HepG2 (cell line): ENCODE measurements around the gene SEPTIN5. TPM values are rescaled to one million over a fixed set of nuclear protein-coding genes. Genes with fewer than 3 reads are reported as not detected.

Source experiments
- BRD4 ChIP-seq: sonication (generic); formaldehyde crosslinking; IDR thresholded peaks from 2 replicates; pipeline ENCODE4 v1.4.0; 2020; ENCODE audit warnings: missing genetic modification reagents
- CSRNP1 ChIP-seq: sonication (generic); formaldehyde crosslinking; IDR thresholded peaks from 2 replicates; pipeline ENCODE4 v1.8.1; 2023; ENCODE audit warnings: mild to moderate bottlenecking, missing genetic modification reagents
- MED1 ChIP-seq: sonication (generic); formaldehyde crosslinking; IDR thresholded peaks from 2 replicates; pipeline ENCODE4 v1.4.0; 2020; ENCODE audit warnings: missing genetic modification reagents
- MTF1 ChIP-seq: sonication (generic); formaldehyde crosslinking; IDR thresholded peaks from 2 replicates; pipeline ENCODE4 v1.5.0; 2020; ENCODE audit warnings: missing genetic modification reagents
- NONO ChIP-seq, 2 experiments: fragments of 450-650 bp in 1 of 2; sonication (generic) in 1 of 2; formaldehyde crosslinking in 1 of 2; IDR thresholded peaks in 1 of 2; conservative IDR thresholded peaks in 1 of 2; 2 replicates each; pipeline versions ENCODE4 v1.6.1 to v1.8.0; 2017 to 2022; ENCODE audit warnings: mild to moderate bottlenecking in 1 of 2, missing genetic modification reagents in 1 of 2, moderate library complexity in 1 of 2
- ZMAT3 ChIP-seq: sonication (generic); formaldehyde crosslinking; conservative IDR thresholded peaks from 2 replicates; pipeline ENCODE4 v1.7.0; 2021; ENCODE audit warnings: missing genetic modification reagents
- ZNF784 ChIP-seq: sonication (generic); formaldehyde crosslinking; IDR thresholded peaks from 2 replicates; pipeline ENCODE4 v1.5.1; 2020; ENCODE audit warnings: missing genetic modification reagents, mild to moderate bottlenecking, borderline replicate concordance
- ZUFSP ChIP-seq: sonication (generic); formaldehyde crosslinking; IDR thresholded peaks from 2 replicates; pipeline ENCODE4 v1.9.0; 2021; ENCODE audit warnings: missing genetic modification reagents, mild to moderate bottlenecking, borderline replicate concordance
- polyA plus RNA-seq, 8 experiments: library from polyadenylated mRNA; depleted of rRNA in 3 of 8; stranded (reverse) in 7 of 8; unstranded in 1 of 8; fragments of >200 nt; fragmentation: Illumina TruSeq in 4 of 8; extraction: Trizol in 4 of 8; gene quantifications; 2 replicates each; pipeline versions ENCODE4 v1.2.1 to v1.2.3, GENCODE V29; 2011 to 2016; ENCODE audit warnings: low read depth in 4 of 8, missing spikeins in 1 of 8, mixed read lengths in 1 of 8; ENCODE audit not compliant: insufficient read depth in 1 of 8
- total RNA-seq, 5 experiments: library from RNA; depleted of rRNA; stranded (reverse); fragments of >200 nt; fragmentation: Illumina TruSeq; extraction: Trizol; gene quantifications; 2 replicates each; pipeline ENCODE4 v1.2.3, GENCODE V29; 2016; ENCODE audit warnings: low read depth in 1 of 5
- TF ChIP-seq, protein P1 (sequence below): sonication (generic); IDR thresholded peaks from 2 replicates; pipeline ENCODE4 v1.6.1; 2016; ENCODE audit warnings: low read depth, borderline replicate concordance
- TF ChIP-seq, protein P2 (sequence below): sonication (generic); formaldehyde crosslinking; IDR thresholded peaks from 2 replicates; pipeline ENCODE4 v1.5.1; 2020; ENCODE audit warnings: mild to moderate bottlenecking, moderate library complexity, missing genetic modification reagents
- TF ChIP-seq, protein P3 (sequence below): IDR thresholded peaks from 2 replicates; pipeline ENCODE4 v1.6.1; 2016; ENCODE audit warnings: low read depth, borderline replicate concordance
- TF ChIP-seq, protein P4 (sequence below): sonication (generic); formaldehyde crosslinking; IDR thresholded peaks from 2 replicates; pipeline ENCODE4 v1.5.0; 2020; ENCODE audit warnings: mild to moderate bottlenecking, missing genetic modification reagents, borderline replicate concordance

SEPTIN5 gene
- total and polyA plus RNA-seq, 2 of the 13 experiments (the other 11 are each of a cell fraction or from before 2014, with no cell fraction given): 0.33 TPM; not detected in 1

DNA sequence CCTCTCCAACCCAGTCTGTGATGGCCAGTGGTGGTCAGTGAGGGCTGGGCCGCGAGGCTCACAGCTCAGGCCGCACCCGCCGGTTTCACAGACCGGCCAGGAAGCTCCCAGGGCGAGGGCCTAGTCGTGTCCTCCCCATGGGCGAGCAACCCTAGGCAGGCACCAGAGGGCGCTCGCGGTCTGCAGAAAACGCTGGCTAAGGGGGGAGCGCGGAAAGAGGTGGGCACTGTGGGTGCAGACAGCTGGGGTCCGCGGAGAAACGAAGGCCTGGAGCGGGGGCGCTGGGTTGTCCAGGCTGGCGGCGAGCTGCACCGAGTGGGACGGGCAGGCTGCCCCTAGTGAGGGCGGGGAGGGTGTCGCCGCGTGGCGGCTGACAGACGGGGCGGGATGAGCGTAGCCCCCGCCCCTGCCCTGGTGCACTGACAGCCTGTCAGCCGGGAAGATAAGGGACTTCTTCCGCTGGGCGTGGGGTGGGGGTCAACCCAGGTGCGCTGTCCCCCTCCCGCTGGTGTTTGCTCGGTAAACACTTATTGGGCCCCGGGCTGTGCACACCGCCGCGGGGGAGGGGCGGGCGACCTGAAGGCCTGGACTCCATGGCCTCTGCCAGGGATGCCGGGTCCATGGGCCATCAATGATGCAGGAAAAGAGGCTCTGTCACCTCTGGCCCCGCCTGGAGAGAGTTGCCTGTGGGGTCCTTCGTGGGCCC, 16.5 kb downstream of the SEPTIN5 start (continued):
- TF ChIP-seq, protein P1, sequence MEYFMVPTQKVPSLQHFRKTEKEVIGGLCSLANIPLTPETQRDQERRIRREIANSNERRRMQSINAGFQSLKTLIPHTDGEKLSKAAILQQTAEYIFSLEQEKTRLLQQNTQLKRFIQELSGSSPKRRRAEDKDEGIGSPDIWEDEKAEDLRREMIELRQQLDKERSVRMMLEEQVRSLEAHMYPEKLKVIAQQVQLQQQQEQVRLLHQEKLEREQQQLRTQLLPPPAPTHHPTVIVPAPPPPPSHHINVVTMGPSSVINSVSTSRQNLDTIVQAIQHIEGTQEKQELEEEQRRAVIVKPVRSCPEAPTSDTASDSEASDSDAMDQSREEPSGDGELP: peak; percentile 90
- TF ChIP-seq, protein P2, sequence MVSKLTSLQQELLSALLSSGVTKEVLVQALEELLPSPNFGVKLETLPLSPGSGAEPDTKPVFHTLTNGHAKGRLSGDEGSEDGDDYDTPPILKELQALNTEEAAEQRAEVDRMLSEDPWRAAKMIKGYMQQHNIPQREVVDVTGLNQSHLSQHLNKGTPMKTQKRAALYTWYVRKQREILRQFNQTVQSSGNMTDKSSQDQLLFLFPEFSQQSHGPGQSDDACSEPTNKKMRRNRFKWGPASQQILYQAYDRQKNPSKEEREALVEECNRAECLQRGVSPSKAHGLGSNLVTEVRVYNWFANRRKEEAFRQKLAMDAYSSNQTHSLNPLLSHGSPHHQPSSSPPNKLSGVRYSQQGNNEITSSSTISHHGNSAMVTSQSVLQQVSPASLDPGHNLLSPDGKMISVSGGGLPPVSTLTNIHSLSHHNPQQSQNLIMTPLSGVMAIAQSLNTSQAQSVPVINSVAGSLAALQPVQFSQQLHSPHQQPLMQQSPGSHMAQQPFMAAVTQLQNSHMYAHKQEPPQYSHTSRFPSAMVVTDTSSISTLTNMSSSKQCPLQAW (CRISPR knock-in tag): peak; percentile 72
- TF ChIP-seq, protein P3, sequence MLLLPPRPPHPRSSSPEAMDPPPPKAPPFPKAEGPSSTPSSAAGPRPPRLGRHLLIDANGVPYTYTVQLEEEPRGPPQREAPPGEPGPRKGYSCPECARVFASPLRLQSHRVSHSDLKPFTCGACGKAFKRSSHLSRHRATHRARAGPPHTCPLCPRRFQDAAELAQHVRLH (CRISPR knock-in tag): peak; percentile 74; the same call in 1 of the 2 replicates
- TF ChIP-seq ZUFSP (no peak), BRD4 (CRISPR knock-in tag) (0 out of 2 replicates have a peak, but pooled peaks have one; percentile 17), NONO (IDR thresholded peaks at IDR 0.05) (no peak), NONO (CRISPR knock-in tag; conservative IDR thresholded peaks at IDR 0.05) (peak; percentile 92), ZMAT3 (CRISPR knock-in tag) (0 out of 2 replicates have a peak, but pooled peaks have one; percentile 22), ZNF784 (peak; percentile 84; the same call in 1 of the 2 replicates), CSRNP1 (no peak), MTF1 (CRISPR knock-in tag) (peak; percentile 83; the same call in 1 of the 2 replicates), MED1 (CRISPR knock-in tag) (0 out of 2 replicates have a peak, but pooled peaks have one; percentile 16)
- TF ChIP-seq, protein P4, sequence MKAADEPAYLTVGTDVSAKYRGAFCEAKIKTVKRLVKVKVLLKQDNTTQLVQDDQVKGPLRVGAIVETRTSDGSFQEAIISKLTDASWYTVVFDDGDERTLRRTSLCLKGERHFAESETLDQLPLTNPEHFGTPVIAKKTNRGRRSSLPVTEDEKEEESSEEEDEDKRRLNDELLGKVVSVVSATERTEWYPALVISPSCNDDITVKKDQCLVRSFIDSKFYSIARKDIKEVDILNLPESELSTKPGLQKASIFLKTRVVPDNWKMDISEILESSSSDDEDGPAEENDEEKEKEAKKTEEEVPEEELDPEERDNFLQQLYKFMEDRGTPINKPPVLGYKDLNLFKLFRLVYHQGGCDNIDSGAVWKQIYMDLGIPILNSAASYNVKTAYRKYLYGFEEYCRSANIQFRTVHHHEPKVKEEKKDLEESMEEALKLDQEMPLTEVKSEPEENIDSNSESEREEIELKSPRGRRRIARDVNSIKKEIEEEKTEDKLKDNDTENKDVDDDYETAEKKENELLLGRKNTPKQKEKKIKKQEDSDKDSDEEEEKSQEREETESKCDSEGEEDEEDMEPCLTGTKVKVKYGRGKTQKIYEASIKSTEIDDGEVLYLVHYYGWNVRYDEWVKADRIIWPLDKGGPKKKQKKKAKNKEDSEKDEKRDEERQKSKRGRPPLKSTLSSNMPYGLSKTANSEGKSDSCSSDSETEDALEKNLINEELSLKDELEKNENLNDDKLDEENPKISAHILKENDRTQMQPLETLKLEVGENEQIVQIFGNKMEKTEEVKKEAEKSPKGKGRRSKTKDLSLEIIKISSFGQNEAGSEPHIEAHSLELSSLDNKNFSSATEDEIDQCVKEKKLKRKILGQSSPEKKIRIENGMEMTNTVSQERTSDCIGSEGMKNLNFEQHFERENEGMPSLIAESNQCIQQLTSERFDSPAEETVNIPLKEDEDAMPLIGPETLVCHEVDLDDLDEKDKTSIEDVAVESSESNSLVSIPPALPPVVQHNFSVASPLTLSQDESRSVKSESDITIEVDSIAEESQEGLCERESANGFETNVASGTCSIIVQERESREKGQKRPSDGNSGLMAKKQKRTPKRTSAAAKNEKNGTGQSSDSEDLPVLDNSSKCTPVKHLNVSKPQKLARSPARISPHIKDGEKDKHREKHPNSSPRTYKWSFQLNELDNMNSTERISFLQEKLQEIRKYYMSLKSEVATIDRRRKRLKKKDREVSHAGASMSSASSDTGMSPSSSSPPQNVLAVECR: peak; percentile 91
